Fibroblast of pulmonary artery (primary cell): ENCODE data around the gene BMF.

Source experiments
- DNase-seq: peaks from one replicate; pipeline ENCODE4 v3.0.0-alpha.2; 2010; ENCODE audit warnings: low read depth
- H3K4me3 ChIP-seq: replicated peaks from 2 replicates; pipeline ENCODE4 v1.5.1; 2011; ENCODE audit warnings: low read depth, mild to moderate bottlenecking, control low read depth, low read length, moderate library complexity
- CTCF ChIP-seq: IDR thresholded peaks from 2 replicates; pipeline ENCODE4 v1.5.1; 2011; ENCODE audit warnings: mild to moderate bottlenecking, control low read depth, low read length, inconsistent platforms; ENCODE audit errors: missing control alignments

Gene BMF

GRCh38 chr15:40070608-40071218, 38.0 kb downstream of the BMF start:
- DNase-seq: no peak
- no peak overlapping the region for H3K4me3 ChIP-seq
- TF ChIP-seq CTCF: no peak

GRCh38 chr15:40070166-40070557, 38.5 kb downstream of the BMF start:
- no peak overlapping the region for H3K4me3 ChIP-seq
- no peak for DNase-seq
- TF ChIP-seq CTCF: no peak

- peak; percentile 68 for DNase-seq
- no peak overlapping the region for H3K4me3 ChIP-seq
- no peak for TF ChIP-seq CTCF
Measured at GRCh38 chr15:40069178-40070165, 39.2 kb downstream of the BMF start.

- no peak for DNase-seq
- no peak for TF ChIP-seq CTCF
- no peak overlapping the region for H3K4me3 ChIP-seq
Measured at GRCh38 chr15:40067921-40068624, 40.6 kb downstream of the BMF start.

- no peak overlapping the region for H3K4me3 ChIP-seq
- DNase-seq: no peak
- no peak for TF ChIP-seq CTCF
Measured at GRCh38 chr15:40066589-40066988, 42.1 kb downstream of the BMF start.

- H3K4me3 ChIP-seq: no peak overlapping the region
- no peak for TF ChIP-seq CTCF
- no peak for DNase-seq
Measured at GRCh38 chr15:40065166-40065565, 43.5 kb downstream of the BMF start.
